Lower leg skin (tissue), 3 donors: ENCODE measurements around the gene TTYH3.

Source experiments
- CTCF ChIP-seq, 3 donors: fragments of 450-650 bp; IDR thresholded peaks; one replicate each; pipeline ENCODE4 v1.5.1; 2016; ENCODE audit warnings: antibody characterized with exemption in 3 of 3, mild to moderate bottlenecking in 3 of 3, moderate library complexity in 2 of 3
- POLR2A ChIP-seq, 2 donors: fragments of 450-650 bp; IDR thresholded peaks; one replicate each; pipeline ENCODE4 v1.6.1; 2016 to 2017; ENCODE audit warnings: antibody characterized with exemption in 2 of 2, mild to moderate bottlenecking in 1 of 2, moderate library complexity in 1 of 2

- no peak for TF ChIP-seq POLR2A (IDR thresholded peaks at IDR 0.05)
- no peak for TF ChIP-seq CTCF (IDR thresholded peaks at IDR 0.05)
Observed at GRCh38 chr7:2680792-2681490, 49.2 kb downstream of the TTYH3 start.
